Muscle layer of colon (tissue), 2 donors: ENCODE results near the gene TIA1.
"Not testable (repeated sequence)": the region's sequence is repeated elsewhere in the genome, so short reads cannot be mapped to it uniquely, and the experiment has no call there.

Source experiments
- H3K27ac ChIP-seq: one replicate; pipeline ENCODE4 v1.7.0; 2013; ENCODE audit warnings: low read depth, mild to moderate bottlenecking, low read length, moderate library complexity
- H3K27me3 ChIP-seq, 2 donors: one replicate each; pipeline ENCODE4 v1.7.0; 2013; ENCODE audit warnings: low read length in 2 of 2, mild to moderate bottlenecking in 2 of 2; ENCODE audit not compliant: insufficient read depth in 2 of 2, control insufficient read depth in 1 of 2
- H3K36me3 ChIP-seq: one replicate; pipeline ENCODE4 v1.7.0; 2013; ENCODE audit warnings: mild to moderate bottlenecking, low read length; ENCODE audit not compliant: insufficient read depth
- H3K4me1 ChIP-seq: one replicate; pipeline ENCODE4 v1.7.0; 2013; ENCODE audit warnings: mild to moderate bottlenecking, low read length; ENCODE audit not compliant: insufficient read depth
- H3K4me3 ChIP-seq, 2 donors: one replicate each; pipeline ENCODE4 v1.7.0; 2013; ENCODE audit warnings: low read length in 2 of 2, low read depth in 1 of 2, mild to moderate bottlenecking in 1 of 2, moderate library complexity in 1 of 2
- H3K9ac ChIP-seq: one replicate; pipeline ENCODE4 v1.7.0; 2013; ENCODE audit warnings: low read length
- H3K9me3 ChIP-seq: one replicate; pipeline ENCODE4 v1.7.0; 2013; ENCODE audit warnings: mild to moderate bottlenecking, low read length
- donor health status: abdominal sarcoma.
- donor health status: Adenocarcinoma of cecum.

The TIA1 gene

GRCh38 chr2:70255637-70256314, 7.3 kb upstream of the TIA1 start:
- no peak overlapping the region for H3K4me3 ChIP-seq
- no peaks in the 10 kb centered on the region for H3K9me3 ChIP-seq
- H3K9ac ChIP-seq: no peak overlapping the region
- H3K27ac ChIP-seq: no peak overlapping the region
- H3K4me1 ChIP-seq: peaks cover 15% of the 10 kb centered on the region
- H3K27me3 ChIP-seq: no peaks in the 10 kb centered on the region
- H3K36me3 ChIP-seq: peaks cover 5% of the 10 kb centered on the region

DNA sequence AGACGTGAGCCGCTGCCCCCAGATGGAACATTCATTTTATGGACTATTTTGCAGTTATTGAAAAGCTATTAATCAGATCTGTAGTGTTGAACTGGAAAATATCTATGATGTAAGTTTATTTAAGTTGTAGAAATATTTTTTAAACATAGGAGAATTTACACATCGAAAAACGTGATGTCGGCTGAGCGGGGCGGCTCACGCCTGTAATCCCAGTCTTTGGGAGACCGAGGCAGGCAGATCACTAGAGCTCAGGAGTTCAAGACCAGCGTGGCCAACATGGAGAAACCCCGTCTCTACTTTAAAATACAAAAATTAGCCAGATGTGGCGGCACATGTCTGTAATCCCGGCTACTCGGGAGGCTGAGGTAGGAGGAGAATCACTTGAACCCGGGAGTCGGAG, 2.0 kb upstream of the TIA1 start:
- Histone ChIP-seq H3K27ac (no peak overlapping the region), H3K4me3 (no peak overlapping the region), H3K4me1 (peaks cover 10% of the 10 kb centered on the region), H3K36me3 (no peaks in the 10 kb centered on the region), H3K9me3 (no peaks in the 10 kb centered on the region), H3K9ac (no peak overlapping the region), H3K27me3 (no peaks in the 10 kb centered on the region)

DNA sequence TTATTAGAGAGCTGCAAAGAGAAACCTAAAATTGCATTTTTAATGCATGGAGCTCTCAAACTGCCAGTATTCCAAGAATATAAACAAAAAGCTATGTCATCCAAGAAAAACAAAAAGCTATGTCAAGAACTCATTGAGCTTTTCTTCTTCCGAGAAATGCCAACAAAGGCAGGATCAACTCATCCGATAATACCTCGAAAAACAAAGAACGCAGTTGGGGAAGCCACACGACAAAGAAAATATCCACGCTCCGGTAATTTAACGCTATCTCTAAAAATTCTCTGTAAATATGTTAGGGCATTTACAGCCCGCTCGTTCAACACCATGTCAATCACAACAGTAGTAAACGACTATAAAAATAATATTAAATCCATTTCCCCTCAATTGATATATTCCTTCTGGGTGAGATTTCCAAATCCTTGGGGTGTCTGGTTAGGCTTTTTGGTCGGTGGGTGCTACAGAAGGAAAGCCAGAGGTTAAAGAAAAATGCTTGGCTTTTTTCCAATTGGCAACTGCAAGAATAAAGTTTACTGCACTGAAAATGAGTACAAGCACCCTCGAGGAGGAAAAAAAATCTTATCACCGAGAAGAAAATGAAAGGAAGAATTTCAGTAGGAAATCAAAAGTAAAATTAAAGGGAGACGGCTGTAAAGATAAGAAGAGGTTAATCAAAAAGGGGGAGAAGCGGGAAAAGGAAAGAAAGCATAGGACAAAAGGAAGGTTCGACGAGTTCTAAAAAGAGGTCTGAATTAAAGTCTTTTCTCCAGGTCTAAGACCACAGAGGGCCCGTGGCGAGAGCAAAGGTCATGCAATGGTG, 856 bp downstream of the TIA1 start:
- Histone ChIP-seq H3K9me3 (no peaks in the 10 kb centered on the region), H3K9ac (peak overlapping the region; percentile 91), H3K27ac (peak overlapping the region; percentile 96), H3K27me3 (no peaks in the 10 kb centered on the region), H3K4me1 (peaks cover 21% of the 10 kb centered on the region), H3K4me3 (peak overlapping the region; percentile 87 to 96), H3K36me3 (no peaks in the 10 kb centered on the region)

- Histone ChIP-seq H3K9me3 (no peaks in the 10 kb centered on the region), H3K9ac (no peak overlapping the region), H3K27ac (no peak overlapping the region), H3K27me3 (no peaks in the 10 kb centered on the region), H3K36me3 (no peaks in the 10 kb centered on the region), H3K4me3 (no peak overlapping the region), H3K4me1 (peaks cover 21% of the 10 kb centered on the region)
Observed at GRCh38 chr2:70243806-70244584, 4.4 kb downstream of the TIA1 start.

DNA sequence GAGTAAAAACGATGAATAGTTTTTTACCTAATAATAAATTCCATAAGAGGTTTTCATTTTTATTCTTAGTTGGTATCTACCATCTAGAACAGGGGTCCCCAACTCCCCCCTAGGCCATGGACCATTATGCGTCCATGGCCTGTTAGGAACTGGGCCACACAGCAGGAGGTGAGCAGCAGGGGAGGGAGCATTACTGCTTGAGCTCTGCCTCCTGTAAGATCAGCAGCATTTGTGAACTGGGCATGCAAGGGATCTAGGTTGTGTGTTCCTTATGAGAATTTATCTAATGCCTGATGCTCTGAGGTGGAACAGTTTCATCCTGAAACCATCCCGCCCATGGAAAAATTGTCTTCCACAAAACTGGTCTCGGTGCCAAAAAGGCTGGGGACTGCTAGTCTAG, 5.9 kb downstream of the TIA1 start:
- Histone ChIP-seq H3K4me3 (no peak overlapping the region), H3K36me3 (no peaks in the 10 kb centered on the region), H3K9ac (no peak overlapping the region), H3K9me3 (no peaks in the 10 kb centered on the region), H3K27me3 (no peaks in the 10 kb centered on the region), H3K27ac (no peak overlapping the region), H3K4me1 (peaks cover 21% of the 10 kb centered on the region)

- Histone ChIP-seq H3K4me1 (peaks cover 15% of the 10 kb centered on the region), H3K27ac (no peak overlapping the region), H3K9me3 (no peaks in the 10 kb centered on the region), H3K9ac (no peak overlapping the region), H3K27me3 (no peaks in the 10 kb centered on the region), H3K36me3 (no peaks in the 10 kb centered on the region), H3K4me3 (no peak overlapping the region)
Observed at GRCh38 chr2:70241340-70241739, 7.1 kb downstream of the TIA1 start.

DNA sequence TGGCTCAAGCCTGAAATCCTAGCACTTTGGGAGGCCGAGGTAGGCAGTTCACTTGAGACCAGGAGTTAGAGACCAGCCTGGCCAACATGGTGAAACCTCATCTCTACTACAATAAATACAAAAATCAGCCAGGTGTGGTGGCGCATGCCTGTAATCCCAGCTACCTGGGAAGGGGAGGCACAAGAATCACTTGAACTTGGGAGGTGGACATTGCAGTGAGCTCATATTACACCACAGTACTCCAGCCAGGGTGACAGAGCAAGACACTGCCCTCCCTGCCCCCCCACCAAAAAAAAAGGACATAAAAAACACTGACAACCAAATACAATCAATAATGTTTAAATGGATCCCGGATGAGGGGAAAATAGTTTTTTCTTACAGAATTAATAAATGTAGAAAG, 7.8 kb downstream of the TIA1 start:
- H3K27ac ChIP-seq: no peak overlapping the region
- H3K9ac ChIP-seq: no peak overlapping the region

DNA sequence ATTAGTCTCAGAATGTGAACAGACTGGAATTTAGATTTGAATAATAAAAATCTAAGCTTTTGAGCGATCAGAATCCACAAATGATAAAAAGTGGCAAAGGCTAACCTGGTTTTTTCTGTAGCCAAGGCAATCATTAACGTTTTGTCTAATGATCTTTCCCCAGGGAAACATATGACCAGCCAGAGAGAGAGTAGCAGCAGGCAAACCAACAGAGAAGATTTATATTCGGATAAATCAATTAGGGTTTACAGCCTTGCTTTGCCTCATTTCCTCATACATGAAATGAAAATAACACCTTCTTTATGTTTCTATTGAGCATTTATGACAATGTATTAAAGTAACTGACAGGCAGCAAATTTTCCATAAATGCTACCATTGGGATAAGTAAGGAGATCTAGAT, 14.5 kb downstream of the TIA1 start:
- Histone ChIP-seq H3K4me1 (no peaks in the 10 kb centered on the region), H3K27ac (no peak overlapping the region), H3K9me3 (no peaks in the 10 kb centered on the region), H3K9ac (no peak overlapping the region), H3K27me3 (no peaks in the 10 kb centered on the region), H3K36me3 (peaks cover 25% of the 10 kb centered on the region), H3K4me3 (no peak overlapping the region)

More for the DNA sequence above, 7.8 kb downstream of the TIA1 start:
- peaks cover 11% of the 10 kb centered on the region for H3K4me1 ChIP-seq
- no peak overlapping the region for H3K4me3 ChIP-seq
- H3K27me3 ChIP-seq: no peaks in the 10 kb centered on the region
- H3K36me3 ChIP-seq: peaks cover 4% of the 10 kb centered on the region
- no peaks in the 10 kb centered on the region for H3K9me3 ChIP-seq

DNA sequence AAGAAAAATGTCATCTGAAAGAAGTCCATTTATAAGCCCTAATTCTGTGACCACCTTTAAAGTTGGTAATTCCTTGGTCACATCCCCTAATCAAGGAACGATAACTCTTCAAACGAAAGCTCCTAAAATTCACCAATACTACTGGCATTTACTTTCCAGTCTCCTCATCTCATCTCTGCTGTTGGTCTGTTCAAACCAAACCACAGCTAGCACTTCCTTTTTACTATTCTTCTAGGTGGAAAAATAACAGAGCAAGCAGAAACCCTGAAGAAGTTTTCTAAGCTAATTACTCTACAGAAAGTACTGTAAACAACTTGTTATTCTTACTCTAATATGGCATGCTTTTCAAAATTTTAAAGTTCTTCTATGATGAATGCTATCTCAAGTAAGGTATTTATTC, 21.6 kb downstream of the TIA1 start:
- H3K4me3 ChIP-seq: no peak overlapping the region
- no peaks in the 10 kb centered on the region for H3K9me3 ChIP-seq
- H3K4me1 ChIP-seq: no peaks in the 10 kb centered on the region
- no peaks in the 10 kb centered on the region for H3K27me3 ChIP-seq
- no peak overlapping the region for H3K27ac ChIP-seq
- H3K9ac ChIP-seq: no peak overlapping the region
- H3K36me3 ChIP-seq: peaks cover 64% of the 10 kb centered on the region

DNA sequence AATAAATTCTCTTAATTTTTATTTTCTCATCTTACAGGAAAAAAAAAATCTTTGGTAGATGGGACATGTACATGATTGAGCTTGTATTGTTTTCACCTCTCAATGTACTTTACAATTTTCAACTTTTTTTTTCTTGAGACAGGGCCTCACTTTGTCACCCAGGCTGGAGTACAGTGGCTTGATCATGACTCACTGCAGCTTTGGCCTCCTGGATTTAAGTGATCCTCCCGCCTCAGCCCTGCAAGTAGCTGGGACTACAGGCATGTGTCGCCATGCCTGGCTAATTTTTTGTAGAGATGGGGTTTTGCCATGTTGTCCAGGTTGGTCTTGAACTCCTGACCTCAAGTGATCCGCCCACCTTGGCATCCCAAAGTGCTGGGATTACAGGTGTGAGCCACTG, 25.1 kb downstream of the TIA1 start:
- H3K36me3 ChIP-seq: peaks cover 71% of the 10 kb centered on the region
- H3K4me1 ChIP-seq: not testable (repeated sequence)

DNA sequence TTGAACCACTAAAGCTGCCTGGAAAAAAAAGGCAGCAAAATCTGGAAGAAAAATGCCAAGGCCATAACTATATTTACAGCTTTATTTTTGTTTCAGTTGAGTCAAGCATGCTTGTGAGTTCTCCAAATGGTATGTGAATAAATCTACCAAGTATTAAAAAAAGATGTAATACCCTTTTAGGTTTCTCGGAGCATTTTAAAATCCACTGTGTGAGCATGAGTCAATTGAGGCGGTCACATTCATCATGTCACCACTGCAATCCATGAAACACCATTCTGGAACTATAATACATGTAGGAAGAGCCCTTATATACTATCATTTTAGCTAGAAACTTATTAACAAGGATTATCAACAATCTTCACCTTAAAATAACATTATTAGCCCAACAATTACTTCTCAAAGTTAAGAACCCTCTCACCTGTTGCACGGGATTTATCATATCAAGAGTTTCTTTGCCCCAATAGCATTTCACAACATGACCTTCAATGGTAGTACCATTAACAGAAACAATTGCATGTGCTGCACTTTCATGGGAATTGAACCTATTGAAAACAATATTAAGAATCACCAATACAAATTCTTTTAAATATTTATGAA, 33.4 kb downstream of the TIA1 start:
- Histone ChIP-seq H3K4me1 (no peaks in the 10 kb centered on the region), H3K27me3 (no peaks in the 10 kb centered on the region), H3K27ac (no peak overlapping the region), H3K9me3 (no peaks in the 10 kb centered on the region), H3K36me3 (peaks cover 41% of the 10 kb centered on the region), H3K9ac (no peak overlapping the region), H3K4me3 (no peak overlapping the region)

More for the DNA sequence above, 25.1 kb downstream of the TIA1 start:
- not testable (repeated sequence) for H3K9me3 ChIP-seq, H3K4me3 ChIP-seq, H3K27me3 ChIP-seq, H3K9ac ChIP-seq, H3K27ac ChIP-seq
